ENCODE data around the gene OVCH2.

The OVCH2 gene

GRCh38 chr11:7683571-7683970 is 22.7 kb downstream of the OVCH2 start:
- Mint-ChIP-seq H3K9me3 (peaks cover 0 to 2% of the 10 kb centered on the region in 2 donors), H3K4me1 (peaks cover 0 to 5% of the 10 kb centered on the region in 2 donors), H3K4me3 (no peak overlapping the region), H3K27me3 (peaks cover 25 to 32% of the 10 kb centered on the region in 2 donors), H3K27ac (no peak overlapping the region), H3K36me3 (no peaks in the 10 kb centered on the region)
- ATAC-seq (replicated peaks) (no peak), DNase-seq (no peak)

GRCh38 chr11:7677796-7678201 is 28.5 kb downstream of the OVCH2 start:
- no peak for ATAC-seq (replicated peaks)
- H3K27ac Mint-ChIP-seq = no peak overlapping the region
- no peak for DNase-seq
- H3K27me3 Mint-ChIP-seq = peaks cover 52 to 77% of the 10 kb centered on the region in 2 donors
- H3K4me3 Mint-ChIP-seq = no peak overlapping the region
- peaks cover 0 to 9% of the 10 kb centered on the region in 2 donors for H3K36me3 Mint-ChIP-seq
- H3K9me3 Mint-ChIP-seq = peaks cover 11 to 13% of the 10 kb centered on the region in 2 donors
- H3K4me1 Mint-ChIP-seq = peaks cover 7 to 11% of the 10 kb centered on the region in 2 donors

- Mint-ChIP-seq H3K36me3 (peaks cover 0 to 9% of the 10 kb centered on the region in 2 donors), H3K27ac (no peak overlapping the region), H3K4me3 (no peak overlapping the region), H3K9me3 (peaks cover 11 to 13% of the 10 kb centered on the region in 2 donors), H3K4me1 (peaks cover 13 to 19% of the 10 kb centered on the region in 2 donors), H3K27me3 (peaks cover 58 to 84% of the 10 kb centered on the region in 2 donors)
- DNase-seq (no peak), ATAC-seq (replicated peaks) (no peak)
These were observed 29.2 kb downstream of the OVCH2 start for GRCh38 chr11:7677071-7677470.

- Mint-ChIP-seq H3K4me1 (peaks cover 21 to 29% of the 10 kb centered on the region in 2 donors), H3K9me3 (peaks cover 9 to 13% of the 10 kb centered on the region in 2 donors), H3K4me3 (no peak overlapping the region), H3K27ac (no peak overlapping the region), H3K27me3 (peaks cover 55 to 89% of the 10 kb centered on the region in 2 donors), H3K36me3 (peaks cover 0 to 9% of the 10 kb centered on the region in 2 donors)
- no peak for ATAC-seq (replicated peaks)
- DNase-seq = no peak
These were observed 30.6 kb downstream of the OVCH2 start for GRCh38 chr11:7675631-7676030.

GRCh38 chr11:7673724-7674434 is 32.4 kb downstream of the OVCH2 start:
- Mint-ChIP-seq H3K36me3 (peaks cover 0 to 13% of the 10 kb centered on the region in 2 donors), H3K9me3 (peaks cover 9 to 13% of the 10 kb centered on the region in 2 donors), H3K4me1 (peaks cover 22 to 29% of the 10 kb centered on the region in 2 donors), H3K27ac (peak overlapping the region; percentile 56), H3K27me3 (peaks cover 42 to 78% of the 10 kb centered on the region in 2 donors), H3K4me3 (peak overlapping the region; percentile 82 to 84)
- DNase-seq = no peak
- ATAC-seq (replicated peaks) = peak; percentile 15 to 37

GRCh38 chr11:7672960-7673723 is 33.1 kb downstream of the OVCH2 start, which contains the start of gene CYB5R2:
CYB5R2 (minus strand) TSS chr11:7673500; CDS start chr11:7672825, 675 bp downstream.
- DNase-seq = no peak
- H3K27ac Mint-ChIP-seq = peak within 1 kb of the TSS; percentile 82

GRCh38 chr11:7672276-7672959 is 33.9 kb downstream of the OVCH2 start:
- Mint-ChIP-seq H3K27me3 (peaks cover 31 to 65% of the 10 kb centered on the region in 2 donors), H3K4me3 (peak overlapping the region; percentile 43 to 51), H3K27ac (peak overlapping the region; percentile 82), H3K36me3 (peaks cover 0 to 14% of the 10 kb centered on the region in 2 donors), H3K4me1 (peaks cover 22 to 29% of the 10 kb centered on the region in 2 donors), H3K9me3 (peaks cover 6 to 8% of the 10 kb centered on the region in 2 donors)
- no peak for DNase-seq
- peak; percentile 3 to 28 for ATAC-seq (replicated peaks)

More at GRCh38 chr11:7672960-7673723, 33.1 kb downstream of the OVCH2 start, which contains the start of gene CYB5R2:
- peaks cover 9 to 13% of the 10 kb centered on the region in 2 donors for H3K9me3 Mint-ChIP-seq
- ATAC-seq (replicated peaks) = no peak
- peak within 1 kb of the TSS; percentile 82 to 84 for H3K4me3 Mint-ChIP-seq
- peaks cover 0 to 14% of the 10 kb centered on the region in 2 donors for H3K36me3 Mint-ChIP-seq
- peaks cover 38 to 73% of the 10 kb centered on the region in 2 donors for H3K27me3 Mint-ChIP-seq
- peaks cover 22 to 29% of the 10 kb centered on the region in 2 donors for H3K4me1 Mint-ChIP-seq

GRCh38 chr11:7671347-7672215 is 34.7 kb downstream of the OVCH2 start:
- ATAC-seq (replicated peaks) (peak; percentile 86 to 88), DNase-seq (peak; percentile 65)
- Mint-ChIP-seq H3K9me3 (peaks cover 2% of the 10 kb centered on the region in 2 donors), H3K4me1 (peaks cover 22 to 29% of the 10 kb centered on the region in 2 donors), H3K27me3 (peaks cover 31 to 58% of the 10 kb centered on the region in 2 donors), H3K27ac (peak overlapping the region; percentile 82), H3K36me3 (peaks cover 0 to 13% of the 10 kb centered on the region in 2 donors), H3K4me3 (no peak overlapping the region)

GRCh38 chr11:7670641-7671040 is 35.6 kb downstream of the OVCH2 start:
- ATAC-seq (replicated peaks) (no peak), DNase-seq (no peak)
- Mint-ChIP-seq H3K27me3 (peaks cover 29 to 48% of the 10 kb centered on the region in 2 donors), H3K4me3 (no peak overlapping the region), H3K9me3 (no peaks in the 10 kb centered on the region), H3K36me3 (peaks cover 2 to 21% of the 10 kb centered on the region in 2 donors), H3K27ac (no peak overlapping the region), H3K4me1 (peaks cover 24 to 33% of the 10 kb centered on the region in 2 donors)

- Mint-ChIP-seq H3K9me3 (no peaks in the 10 kb centered on the region), H3K4me1 (peaks cover 21 to 27% of the 10 kb centered on the region in 2 donors), H3K27me3 (peaks cover 14 to 31% of the 10 kb centered on the region in 2 donors), H3K27ac (no peak overlapping the region), H3K4me3 (no peak overlapping the region), H3K36me3 (peaks cover 10 to 30% of the 10 kb centered on the region in 2 donors)
- no peak for ATAC-seq (replicated peaks)
- no peak for DNase-seq
These were observed 37.4 kb downstream of the OVCH2 start for GRCh38 chr11:7668911-7669310.

GRCh38 chr11:7668464-7668863 is 37.8 kb downstream of the OVCH2 start:
- Mint-ChIP-seq H3K27me3 (peaks cover 12 to 26% of the 10 kb centered on the region in 2 donors), H3K9me3 (no peaks in the 10 kb centered on the region), H3K4me3 (no peak overlapping the region), H3K4me1 (peaks cover 19 to 25% of the 10 kb centered on the region in 2 donors), H3K27ac (no peak overlapping the region), H3K36me3 (peaks cover 13 to 34% of the 10 kb centered on the region in 2 donors)
- ATAC-seq (replicated peaks) (no peak), DNase-seq (no peak)

GRCh38 chr11:7667460-7667859 is 38.8 kb downstream of the OVCH2 start:
- Mint-ChIP-seq H3K4me3 (no peak overlapping the region), H3K4me1 (peaks cover 16 to 20% of the 10 kb centered on the region in 2 donors), H3K27ac (no peak overlapping the region), H3K27me3 (peaks cover 8 to 17% of the 10 kb centered on the region in 2 donors), H3K36me3 (peaks cover 13 to 39% of the 10 kb centered on the region in 2 donors), H3K9me3 (no peaks in the 10 kb centered on the region)
- no peak for ATAC-seq (replicated peaks)
- no peak for DNase-seq

- peaks cover 7 to 9% of the 10 kb centered on the region in 2 donors for H3K4me1 Mint-ChIP-seq
- no peak for DNase-seq
- H3K9me3 Mint-ChIP-seq = no peaks in the 10 kb centered on the region
- H3K36me3 Mint-ChIP-seq = peaks cover 13 to 41% of the 10 kb centered on the region in 2 donors
- ATAC-seq (replicated peaks) = no peak
- H3K27me3 Mint-ChIP-seq = peaks cover 4 to 10% of the 10 kb centered on the region in 2 donors
- no peak overlapping the region for H3K27ac Mint-ChIP-seq
- no peak overlapping the region for H3K4me3 Mint-ChIP-seq
These were observed 39.9 kb downstream of the OVCH2 start for GRCh38 chr11:7666292-7666866.
